Activated CD4-positive, alpha-beta T cell treated with anti-CD3 and anti-CD28 coated beads for 4 hours (primary cell): ENCODE data around the gene F7.
A peak's percentile ranks its signal among the peaks of the same experiment; 100 is the strongest.

ENCODE experiments used
- DNase-seq, 2 donors: peaks; one replicate each; pipeline ENCODE4 v3.0.0-alpha.2; 2020

Gene F7

DNA sequence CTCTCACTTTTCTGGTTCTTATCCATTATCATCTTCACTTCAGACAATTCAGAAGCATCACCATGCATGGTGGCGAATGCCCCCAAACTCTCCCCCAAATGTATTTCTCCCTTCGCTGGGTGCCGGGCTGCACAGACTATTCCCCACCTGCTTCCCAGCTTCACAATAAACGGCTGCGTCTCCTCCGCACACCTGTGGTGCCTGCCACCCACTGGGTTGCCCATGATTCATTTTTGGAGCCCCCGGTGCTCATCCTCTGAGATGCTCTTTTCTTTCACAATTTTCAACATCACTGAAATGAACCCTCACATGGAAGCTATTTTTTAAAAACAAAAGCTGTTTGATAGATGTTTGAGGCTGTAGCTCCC lies 14.2 kb downstream of the F7 start:
- DNase-seq = no peak

DNA sequence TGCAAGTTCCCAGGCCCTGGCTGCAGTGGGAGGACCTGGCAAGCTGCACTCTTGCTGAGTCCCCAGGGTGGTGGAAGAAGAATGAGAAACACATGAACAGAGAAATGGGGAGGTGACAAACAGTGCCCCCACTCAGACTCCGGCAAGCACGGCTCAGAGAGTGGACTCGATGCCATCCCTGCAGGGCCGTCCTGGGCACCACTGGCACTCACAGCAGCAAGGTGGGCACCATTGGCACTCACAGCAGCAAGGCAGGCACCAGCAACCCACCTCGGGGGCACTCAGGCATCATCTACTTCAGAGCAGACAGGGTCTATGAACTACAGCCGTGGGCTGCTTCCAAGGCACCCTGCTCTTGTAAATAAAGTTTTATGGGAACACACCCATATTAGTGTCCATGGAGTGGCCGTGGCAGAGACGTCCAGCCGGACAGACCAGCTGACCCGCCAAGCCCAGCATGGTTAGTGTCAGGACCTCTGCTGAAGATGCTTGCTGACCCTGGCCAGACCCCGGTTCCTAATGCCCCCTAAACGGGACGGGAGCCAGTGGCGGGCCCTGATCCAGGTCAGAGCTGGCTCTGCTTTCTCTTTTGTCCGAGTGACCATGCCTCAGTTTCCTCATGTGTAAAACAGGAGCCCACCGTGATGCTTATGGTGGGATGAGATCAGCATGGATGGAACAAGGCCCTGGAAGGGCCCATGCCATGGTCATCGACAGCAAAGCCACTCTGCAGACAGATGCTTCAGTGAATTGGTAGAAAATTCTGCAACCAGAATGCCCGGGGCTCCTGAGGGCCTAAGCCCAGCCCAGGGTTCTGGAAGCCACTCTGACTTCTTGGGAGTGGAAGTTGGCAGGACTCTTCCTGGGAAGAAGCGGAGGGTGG lies 14.9 kb downstream of the F7 start:
- no peak for DNase-seq

DNA sequence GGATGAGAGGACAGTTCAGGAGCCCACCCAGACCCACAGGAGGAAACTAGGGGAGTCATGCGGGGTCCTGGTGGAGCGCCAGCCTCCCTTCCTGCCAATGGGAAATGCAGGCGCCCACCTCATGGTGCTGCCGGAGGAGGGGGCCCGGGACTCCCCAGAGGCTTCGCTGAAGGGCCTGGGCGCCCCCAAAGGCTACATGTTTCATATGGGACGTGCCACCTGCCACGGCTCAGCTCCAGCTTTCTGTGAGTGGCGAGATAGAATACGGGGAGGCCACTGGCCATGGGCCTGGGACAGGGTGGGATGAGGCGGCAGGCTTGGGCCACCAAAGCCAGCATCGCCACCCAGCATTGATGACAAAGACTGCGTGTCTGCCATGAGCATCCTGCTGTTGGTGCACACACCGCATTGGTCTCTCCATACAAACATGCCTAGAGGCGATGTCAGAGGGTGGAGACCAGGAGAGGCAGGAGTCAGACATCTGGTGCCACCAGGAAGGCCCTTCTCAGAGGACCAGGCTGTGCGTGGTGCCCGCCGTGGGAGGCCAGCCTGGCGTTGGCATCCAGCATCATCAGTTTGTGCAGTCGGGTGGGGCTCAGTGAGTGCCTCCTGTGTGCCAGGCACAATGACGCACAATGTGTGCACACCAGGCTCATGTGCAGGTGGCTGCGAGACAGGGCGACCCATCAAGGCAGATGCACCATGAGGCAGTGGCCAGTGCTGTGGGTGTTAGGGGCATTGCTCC lies 15.8 kb downstream of the F7 start:
- no peak for DNase-seq

DNA sequence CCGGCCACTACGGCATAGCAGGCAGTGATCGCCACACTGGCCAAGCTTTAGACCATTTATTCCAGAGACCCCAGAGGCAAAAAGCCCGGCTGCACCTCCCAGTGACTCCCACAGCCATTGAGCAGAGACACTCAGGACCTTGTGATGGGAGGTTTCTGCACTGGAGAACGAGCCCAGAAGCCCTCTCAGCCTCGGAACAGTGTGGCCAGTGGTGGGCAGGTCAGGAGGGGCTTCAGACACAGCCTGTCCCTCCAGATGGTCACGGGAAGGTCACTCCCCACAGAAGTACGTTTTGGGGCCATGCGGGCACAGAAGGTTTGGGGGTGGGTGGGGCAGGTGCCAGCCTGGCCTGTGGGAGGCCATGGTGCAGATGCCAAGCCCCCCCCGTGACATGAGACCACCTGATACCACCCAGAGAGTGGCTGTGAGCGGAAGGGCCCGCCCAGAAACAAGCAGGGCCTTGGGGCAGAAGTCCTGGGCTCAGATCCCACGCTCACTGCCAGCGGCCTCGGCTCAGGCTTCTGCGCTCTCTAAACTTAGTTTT lies 16.4 kb downstream of the F7 start:
- no peak for DNase-seq

DNA sequence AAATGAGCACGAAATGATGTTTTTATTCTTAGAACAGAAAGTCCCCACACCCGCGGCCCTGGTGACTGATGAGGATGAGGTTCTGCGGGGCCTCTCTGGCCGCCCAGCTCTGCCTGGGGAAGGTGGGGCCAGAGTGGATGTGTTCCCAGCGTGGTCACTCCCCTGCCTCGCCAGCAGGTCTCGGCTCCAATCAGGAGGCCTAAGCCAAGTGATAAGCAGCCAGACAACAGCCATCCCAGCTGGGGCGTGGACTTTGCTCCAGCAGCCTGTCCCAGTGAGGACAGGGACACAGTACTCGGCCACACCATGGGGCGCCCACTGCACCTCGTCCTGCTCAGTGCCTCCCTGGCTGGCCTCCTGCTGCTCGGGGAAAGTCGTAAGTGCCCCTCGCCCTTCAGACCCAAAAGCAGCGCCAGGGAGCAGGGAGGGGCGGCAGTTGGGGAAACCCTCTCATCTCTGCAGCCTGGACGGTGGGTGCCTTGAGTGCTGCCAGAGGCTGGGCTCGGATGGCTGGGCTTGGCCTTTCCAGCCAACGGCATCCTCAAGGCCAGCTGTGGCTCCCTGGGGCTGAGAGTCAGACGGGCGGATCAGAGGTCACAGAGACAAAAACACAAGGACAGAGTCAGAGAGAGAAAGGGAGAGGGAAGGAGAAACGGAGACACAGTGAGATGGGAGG lies 17.1 kb downstream of the F7 start, which contains the start of gene F10:
F10 (plus strand) TSS at position 250 of the 676 bp plus-strand sequence; CDS start at position 307, 57 bp downstream.
- DNase-seq = no peak

DNA sequence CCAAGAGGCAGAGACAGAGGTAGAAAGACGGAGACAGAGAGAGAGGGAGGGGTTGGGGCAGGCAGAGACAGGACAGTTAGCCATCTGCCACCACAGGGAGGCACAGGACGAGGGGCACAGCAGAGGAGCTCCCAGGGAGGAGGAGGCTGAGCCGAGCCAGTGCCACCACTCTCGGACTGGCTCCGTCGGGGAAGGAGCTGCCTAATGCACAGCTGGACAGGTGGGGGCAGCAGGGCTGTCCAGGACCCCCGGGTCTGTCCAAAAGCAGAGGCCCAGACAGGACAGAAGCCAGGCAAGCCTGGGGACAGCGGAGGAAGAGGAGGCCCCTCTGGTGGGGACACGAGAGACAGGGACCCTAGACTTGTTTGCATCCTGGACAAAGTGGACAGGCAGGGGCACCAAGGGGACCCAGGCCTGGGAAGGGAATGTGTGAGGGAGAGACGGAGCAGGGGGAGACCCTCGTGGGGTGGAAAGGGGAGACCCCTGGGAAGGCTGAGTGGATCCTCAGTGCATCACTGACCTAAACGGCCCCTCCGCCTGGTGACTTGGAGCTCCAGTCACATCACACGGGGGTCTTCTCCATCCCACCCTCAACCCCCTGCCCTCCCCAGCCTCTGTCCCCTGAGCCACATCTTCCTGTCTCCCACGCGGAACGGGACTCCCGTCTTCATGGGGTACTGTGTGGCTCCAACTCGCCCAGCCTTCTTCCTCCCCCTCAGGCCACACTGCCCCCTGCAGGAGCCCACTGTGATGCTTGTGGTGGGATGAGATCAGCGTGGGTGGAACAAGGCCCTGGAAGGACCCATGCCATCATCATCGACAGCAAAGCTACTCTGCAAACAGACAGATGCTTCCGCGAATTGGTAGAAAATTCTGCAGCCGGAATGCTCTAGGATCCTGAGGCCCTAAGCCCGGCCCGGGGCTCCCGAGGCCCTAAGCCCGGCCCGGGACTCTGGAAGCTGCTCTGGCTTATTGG lies 17.9 kb downstream of the F7 start:
- DNase-seq = no peak

DNA sequence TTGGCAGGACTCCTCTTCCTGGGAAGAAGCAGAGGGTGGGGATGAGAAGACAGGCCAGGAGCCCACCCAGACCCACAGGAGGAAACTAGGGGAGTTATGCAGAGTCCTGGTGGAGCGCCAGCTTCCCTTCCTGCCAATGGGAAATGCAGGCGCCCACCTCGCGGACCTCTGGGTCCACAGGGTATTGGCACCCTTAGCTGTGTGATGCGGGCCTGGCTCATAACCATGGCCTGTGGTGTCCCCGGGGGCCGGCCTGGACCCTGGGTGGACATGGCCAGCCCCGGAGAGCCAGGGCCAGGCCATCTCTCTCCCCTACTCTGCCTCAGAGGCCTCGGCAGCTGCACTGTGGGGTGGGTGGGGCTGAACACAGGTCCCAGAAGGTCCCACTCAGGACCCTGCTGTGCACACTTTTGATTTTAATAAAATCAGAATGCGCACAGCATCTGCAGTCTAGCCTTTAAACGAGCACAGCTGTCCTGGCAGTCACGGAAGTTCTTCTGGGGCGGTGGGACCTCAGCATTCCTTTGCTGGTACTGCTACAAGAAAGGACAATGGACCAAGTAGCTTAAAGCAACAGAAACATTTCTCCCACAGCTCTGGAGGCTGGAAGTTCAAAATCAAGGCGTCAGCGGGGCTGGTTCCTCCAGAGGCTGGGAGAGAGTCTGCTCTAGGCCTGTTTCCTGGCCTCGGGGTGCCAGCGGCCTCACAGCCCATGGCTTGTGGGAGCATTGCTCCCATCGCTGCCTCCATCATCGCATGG lies 18.8 kb downstream of the F7 start:
- DNase-seq = no peak

DNA sequence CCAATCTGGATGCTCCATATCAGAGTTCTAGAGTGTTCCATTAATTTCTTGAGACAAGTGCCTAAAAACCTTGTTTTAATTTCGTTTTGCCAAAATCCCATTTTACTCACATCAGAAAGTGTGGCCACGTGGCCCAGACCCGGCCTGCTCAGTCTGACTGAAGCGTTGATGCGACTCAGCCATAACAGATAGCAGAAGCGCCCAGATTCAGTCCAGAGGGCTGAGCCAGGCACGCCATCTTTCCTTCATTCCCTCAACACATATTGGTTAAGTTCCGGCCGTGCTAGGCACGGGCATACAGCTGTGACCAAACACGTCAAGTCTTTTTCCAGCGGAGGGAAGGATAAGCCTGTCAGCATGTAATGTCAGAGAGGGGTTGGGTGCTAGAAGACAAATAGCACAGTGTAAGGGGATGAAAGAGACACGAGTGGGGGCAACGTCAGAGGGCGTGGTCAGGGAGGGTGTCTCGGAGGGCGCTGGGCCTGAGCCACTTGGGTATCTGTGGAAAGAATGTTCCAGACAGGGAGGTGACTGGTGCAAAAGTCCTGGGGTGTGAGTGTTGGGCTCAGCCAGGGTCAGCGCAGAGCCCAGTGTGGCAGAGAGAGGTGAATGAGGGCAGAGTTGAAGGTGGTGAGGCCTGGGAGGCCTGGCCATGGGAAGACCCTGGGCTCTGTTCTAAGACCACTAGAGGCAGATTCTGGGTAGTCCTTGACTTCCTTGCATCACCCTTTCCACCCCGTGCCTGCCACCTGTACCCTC lies 20.1 kb downstream of the F7 start:
- DNase-seq = no peak

DNA sequence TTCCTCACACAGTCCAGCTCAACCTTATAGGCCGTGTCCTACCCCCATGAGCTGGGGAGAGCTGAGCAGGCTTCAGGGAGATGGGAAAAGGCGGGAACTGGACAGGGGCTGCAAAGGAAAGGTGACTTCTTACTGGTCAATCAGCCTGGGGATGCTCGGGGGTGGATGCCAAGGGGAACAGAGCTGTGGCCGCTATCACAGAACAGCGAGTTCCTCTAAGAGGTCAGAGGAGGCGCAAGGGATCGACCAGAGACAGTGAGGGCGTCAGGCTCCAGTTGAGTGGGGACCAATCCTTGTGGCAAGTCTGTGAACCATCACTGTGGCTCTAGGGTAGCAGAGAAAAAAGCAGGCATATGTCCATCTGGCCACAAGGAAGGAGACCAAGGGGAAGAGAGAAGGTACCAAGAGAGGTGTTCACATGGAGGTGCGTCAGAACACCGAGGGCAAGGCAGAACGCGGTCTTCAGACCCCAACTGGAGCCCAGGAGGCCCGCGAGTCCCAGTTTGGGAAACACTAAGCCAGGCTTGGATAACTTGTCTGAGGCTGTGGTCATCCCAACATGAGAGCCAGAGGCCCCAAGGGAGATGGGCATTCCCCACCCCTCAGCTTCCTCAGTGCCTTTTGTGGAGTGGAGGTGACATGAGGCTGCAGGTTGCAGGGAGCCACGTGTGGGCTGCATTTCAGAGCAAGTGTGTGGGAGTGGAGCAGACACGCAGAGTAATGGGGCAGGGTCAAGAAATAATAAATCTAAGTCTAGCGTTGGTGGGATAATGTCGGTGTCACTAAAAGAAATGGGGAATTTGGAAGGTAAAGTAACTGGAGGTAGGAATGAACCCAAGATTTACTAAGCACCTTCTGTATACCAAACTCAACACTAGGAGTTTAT lies 20.9 kb downstream of the F7 start:
- no peak for DNase-seq

DNA sequence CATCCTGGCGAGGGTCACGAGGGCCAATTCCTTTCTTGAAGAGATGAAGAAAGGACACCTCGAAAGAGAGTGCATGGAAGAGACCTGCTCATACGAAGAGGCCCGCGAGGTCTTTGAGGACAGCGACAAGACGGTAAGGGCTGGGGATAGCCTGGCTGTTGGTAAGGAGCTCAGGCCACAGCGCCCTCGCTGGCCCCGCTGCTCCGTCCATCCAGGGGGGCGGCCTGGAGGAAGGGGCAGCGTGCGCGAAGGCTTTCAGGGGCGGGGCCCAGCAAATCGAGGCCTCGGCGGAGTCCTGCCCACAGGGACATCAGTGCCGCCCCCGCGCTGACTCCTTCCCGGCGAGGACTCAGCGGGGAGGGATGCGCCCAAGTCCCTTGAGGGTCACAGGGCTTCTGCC lies 23.9 kb downstream of the F7 start:
- DNase-seq = no peak

DNA sequence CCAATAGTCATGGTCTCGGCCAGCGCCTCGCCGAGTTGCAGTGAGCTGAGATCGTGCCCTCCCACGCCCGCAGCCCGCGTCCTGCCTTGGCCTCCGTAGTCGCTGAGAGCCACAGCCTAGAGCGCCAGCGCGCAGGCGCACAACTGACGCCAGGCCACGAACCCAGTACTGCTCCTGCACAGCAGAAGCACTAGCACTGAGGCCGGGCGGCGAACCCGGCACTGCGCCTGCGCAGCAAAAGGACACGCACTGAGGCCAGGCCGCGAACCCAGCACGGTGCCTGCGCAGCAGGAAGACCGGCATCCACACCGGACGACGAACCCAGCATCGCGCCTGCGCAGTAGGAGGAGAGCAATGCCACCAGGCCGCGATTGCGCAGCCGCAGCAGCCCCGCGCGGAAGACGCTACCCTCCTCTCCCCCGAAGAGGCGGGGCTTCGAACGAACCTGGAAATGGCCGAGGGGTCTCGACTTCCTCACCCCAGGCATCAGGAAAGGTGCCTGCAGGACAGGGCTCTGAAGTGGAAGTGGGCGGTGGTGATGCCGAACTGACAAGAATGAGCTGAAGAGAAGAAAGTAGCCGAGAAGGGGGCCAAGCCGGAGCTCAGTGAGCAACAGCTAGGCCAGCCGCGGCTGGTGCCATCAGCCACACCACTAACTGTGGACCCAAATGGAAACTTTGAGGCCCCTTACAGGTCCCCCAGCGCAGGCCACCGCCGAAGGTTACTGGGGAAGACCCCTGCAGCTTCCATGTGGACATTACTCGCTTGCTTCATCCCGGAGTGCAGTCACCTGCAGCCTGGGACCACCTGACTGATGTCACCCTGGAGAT lies 24.5 kb downstream of the F7 start:
- peak in 1 of 2 donors; percentile 24 for DNase-seq

DNA sequence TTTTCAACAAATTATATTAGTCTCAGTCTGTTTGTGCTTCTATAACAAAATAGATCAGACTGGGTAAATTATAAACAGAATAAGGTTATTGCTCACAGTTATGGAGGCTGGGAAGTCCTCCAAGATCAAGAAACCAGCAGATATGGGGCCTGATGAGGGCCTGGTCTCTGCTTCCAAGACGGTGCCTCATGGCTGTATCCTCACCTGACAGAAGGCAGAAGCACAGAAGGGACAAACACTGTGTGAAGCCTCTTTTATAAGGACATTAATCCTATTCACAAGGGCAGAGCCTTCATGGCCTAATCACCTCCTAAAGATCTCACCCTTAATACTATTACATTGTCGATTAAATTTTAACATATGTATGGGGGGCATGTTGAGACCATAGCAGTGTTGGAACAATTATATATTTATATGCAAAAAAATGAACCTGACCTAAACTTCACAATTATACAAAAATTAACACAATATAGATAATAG lies 29.7 kb downstream of the F7 start:
- no peak for DNase-seq

DNA sequence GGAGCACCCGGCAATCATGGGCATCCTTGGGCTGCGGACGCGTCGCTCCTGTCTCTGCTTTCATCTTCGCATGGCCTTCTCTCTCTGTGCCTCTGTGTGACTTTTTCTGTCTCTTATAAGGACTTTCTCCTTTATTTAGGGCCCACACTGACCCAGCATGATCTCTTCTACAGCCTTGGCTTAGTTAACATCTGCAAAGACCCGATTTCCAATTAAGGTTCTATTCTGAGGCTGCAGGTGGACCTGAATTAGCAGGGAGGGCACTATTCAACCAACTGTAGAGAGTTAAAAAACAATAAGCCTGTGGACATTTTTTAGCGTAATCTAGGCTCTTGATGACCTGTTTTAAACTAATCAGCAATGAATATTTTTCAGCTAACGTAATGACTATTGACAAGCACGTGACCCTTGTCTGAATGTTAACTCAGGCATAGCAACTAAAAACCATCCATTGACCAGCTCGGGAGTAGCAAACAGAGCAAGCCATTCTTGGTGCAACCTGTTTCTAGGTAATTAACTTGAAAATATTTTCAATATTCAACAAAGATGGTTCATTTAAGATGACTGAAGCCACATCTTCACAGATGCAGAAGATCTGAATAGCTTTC lies 32.2 kb downstream of the F7 start:
- no peak for DNase-seq

DNA sequence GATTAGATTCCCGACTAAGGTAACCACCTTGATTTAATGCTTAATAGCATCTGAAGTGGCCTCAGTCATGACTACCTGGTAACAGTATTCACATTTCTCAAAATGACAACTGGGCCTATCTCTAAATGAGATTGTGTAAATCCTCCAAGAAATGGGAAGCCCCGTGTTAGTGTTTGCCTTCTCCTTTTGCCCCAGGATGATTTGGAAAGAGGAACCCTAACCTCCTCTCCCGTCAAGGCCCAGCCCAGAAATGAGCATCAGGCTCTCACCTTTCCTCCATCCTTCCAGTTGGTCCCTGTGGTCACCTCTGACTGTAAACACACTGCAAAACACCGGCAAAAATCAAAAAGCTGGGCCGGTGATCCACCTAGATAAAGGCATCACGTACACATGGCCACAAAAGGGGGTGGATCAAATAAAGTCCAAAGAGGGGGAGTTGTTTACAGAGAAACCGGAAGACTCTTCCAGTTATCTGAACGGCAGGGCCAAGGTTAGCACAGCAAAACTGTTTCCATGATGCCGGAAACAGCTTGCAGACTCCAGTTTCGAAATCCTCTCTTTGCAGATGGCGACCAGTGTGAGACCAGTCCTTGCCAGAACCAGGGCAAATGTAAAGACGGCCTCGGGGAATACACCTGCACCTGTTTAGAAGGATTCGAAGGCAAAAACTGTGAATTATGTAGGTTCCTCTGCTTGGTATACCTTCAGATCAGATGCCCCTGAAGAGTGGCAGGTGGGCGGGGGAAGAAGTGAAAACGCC lies 33.4 kb downstream of the F7 start:
- no peak for DNase-seq

DNA sequence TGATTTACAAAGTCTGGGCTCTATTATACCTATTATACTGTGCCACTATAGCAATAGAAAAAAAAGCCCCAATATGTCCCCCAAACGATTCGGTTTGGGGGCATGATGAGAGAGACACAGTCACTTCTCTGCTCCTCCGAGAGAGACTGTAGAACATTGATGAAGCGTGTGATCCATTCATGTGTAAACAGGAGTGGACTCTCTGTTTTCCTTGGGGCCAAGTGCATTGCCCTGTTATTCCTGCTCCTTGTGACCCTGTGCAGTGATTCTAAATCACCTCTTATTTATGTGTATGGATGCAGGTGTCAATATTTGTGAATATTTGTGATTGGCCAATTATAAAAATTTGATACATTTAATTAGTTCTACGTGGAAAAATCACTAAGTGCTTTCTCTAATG lies 34.0 kb downstream of the F7 start:
- no peak for DNase-seq

DNA sequence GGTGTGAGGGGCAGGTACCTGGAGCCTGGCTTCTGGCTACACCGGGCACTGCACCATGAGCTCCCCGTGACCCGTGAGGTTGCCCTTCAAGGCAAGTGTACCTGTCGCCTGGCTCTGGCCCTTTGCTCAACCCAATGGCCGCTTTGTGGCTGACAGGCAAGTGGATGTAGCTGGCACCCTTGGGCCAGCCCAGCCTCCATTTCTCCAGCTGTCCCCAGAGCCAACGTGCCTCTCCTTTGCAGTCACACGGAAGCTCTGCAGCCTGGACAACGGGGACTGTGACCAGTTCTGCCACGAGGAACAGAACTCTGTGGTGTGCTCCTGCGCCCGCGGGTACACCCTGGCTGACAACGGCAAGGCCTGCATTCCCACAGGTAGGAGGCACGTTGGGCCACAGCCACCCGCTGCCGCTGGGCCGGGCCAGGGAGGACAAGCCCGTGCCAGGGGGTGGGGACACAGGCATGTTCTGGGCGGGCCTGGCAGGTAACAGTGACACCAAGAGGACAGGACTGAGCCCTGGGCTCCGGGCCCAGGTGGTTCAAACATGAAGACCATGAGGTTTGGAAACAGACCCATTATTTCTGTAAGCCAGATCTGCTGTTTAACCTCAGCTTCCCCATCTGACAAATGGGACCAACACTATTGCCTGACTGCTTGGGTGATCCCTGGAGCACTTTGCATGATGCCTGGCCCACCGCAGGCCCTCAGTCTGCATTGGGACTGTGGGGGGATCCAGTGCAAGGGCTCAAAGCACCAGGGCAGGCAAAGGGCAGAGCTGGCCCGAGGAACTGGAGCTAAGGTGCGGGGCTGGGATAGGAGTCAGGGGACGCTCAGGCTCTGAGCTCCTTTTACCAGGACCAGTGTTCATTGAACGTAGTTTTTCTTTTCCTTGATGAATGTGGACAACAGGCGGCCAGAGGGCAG lies 35.3 kb downstream of the F7 start:
- DNase-seq = no peak
